HuH-7 (cell line): ENCODE results near the gene WASHC3.
"Not testable (repeated sequence)": the region's sequence is repeated elsewhere in the genome, so short reads cannot be mapped to it uniquely, and the experiment has no call there.

Source experiments
- DNase-seq: peaks from one replicate; pipeline ENCODE4 v3.0.0; 2011; ENCODE audit warnings: low spot score

The WASHC3 gene

DNA sequence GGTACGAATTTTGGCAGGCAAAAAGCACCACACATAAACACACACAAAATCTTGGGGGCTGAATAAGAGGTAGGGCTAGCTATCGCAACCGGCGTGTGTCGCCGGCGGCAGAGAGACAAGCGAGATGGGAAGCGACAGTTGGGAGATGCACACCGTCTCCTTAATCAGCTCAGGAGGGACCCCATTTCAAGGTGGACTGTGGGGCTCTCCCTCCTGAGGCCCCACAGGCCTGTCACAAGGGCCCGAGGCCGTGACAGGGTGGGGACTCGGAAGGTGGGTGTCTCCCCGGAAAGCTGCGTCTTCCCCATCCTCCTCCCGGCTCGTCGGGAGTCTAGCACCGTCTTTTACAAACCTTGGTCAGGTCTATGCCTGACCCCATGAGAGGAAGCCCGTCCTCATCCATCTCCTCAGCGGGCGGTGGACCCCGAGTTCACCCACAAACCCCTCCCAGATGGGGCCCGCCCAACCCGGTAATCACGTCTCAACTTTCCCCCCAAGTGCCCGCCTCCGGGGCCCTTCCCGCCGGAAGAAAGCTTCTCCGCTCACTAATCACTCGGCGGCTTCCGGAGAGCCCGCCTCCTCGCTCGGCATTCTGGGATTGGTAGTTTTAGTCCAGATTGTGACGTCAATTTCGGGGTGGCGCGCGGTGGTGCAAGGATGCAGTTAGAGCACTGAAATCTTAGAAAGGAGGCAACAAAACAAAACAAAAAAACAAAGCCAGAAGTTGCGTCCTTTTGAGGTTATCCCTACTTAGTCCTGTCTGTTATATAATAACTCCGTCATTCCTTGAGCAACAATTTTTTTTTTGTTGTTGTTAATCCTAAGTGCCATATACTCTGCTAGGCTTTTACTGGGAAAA, at the start of gene WASHC3:
Gene WASHC3, minus strand, starts transcription at position 432 of the 859 bp plus-strand sequence. Its CDS starts 29 bp downstream, at position 403.
- DNase-seq, result peak; percentile 75

DNA sequence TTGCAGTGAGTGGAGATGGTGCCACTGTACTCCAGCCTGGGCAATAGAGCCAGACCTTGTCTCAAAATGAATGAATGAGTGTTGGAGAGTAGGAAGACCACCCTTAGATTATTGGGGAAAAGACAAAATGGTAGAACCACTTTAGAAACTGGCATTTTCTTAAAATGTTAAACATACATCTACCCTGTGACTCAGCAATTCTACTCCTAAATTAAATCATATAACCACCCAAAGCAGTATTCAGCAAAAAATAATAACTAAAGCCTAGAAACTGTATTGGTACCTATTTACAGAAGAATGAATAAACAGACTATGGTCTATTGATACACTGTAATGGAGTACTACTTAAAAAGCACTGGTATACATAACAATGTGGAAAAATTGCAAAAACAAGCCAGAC, 49.0 kb upstream of the WASHC3 start:
- DNase-seq, result no peak

GRCh38 chr12:102107970-102108369, 46.2 kb upstream of the WASHC3 start:
- no peak for DNase-seq

DNA sequence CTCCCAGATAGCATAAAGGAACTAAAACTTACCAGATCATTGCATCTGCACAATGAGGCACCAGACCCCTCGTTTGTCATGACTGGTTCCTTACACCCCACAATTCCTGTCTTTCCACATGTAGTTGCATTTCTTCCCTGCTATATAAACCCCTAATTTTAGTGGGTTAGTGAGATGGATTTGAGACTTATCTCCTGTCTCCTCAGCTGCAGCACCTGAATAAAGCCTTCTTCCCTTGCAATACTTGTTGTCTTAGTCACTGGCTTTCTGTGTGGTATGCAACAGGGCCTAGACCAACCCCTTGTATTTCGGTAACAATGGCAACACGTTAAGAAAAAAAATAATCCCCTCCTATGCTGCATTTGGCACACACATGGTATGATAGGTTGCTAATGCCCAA, 45.1 kb upstream of the WASHC3 start:
- no peak for DNase-seq

GRCh38 chr12:102096855-102097254, 35.1 kb upstream of the WASHC3 start:
- no peak for DNase-seq

DNA sequence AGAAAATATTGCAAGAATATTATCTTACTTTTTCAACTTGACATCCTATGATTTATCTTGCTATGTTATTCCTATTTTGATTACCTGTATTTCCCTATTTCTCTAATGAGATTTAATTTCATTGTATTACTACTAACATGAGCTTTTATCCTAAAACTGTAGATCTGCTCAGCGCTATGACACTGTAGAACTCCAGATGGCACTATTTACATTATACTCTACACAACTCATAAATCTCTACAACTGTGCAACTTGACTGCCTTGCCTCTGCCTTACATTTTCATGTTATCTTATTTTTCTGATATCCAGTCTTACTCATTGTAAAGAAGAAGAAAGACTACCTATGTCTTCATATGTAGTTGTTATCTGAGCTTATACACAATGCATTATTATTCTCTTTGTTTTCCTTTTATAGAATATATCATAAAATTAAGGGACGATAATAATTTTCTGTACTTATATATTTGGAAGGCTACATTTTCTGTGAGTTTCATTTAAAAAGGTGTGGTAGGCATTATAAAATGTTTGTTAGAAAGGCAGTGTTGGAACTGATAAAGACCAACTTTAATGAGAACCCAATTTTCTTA, 34.0 kb upstream of the WASHC3 start:
- DNase-seq, result peak; percentile 16

GRCh38 chr12:102093319-102093718, 31.5 kb upstream of the WASHC3 start:
- DNase-seq, result no peak

DNA sequence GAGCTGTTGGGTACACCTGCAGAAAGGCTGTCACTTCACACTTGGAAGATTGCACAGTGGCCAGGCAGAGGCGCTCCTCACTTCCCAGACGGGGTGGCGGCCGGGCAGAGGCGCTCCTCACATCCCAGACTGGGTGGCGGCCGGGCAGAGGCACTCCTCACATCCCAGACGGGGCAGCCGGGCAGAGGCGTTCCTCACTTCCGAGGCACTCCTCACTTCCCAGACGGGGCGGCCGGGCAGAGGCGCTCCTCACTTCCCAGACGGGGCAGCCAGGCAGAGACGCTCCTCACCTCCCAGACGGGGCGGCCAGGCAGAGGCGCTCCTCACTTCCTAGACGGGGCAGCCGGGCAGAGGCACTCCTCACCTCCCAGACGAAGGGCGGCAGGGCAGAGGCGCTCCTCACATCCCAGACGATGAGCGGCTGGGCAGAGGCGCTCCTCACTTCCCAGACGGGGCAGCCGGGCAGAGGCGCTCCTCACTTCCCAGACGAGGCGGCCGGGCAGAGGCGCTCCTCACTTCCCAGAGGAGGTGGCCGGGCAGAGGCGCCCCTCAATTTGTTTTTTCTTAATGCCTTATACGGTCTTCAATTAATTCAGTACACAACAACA, 27.5 kb upstream of the WASHC3 start:
- DNase-seq, result not testable (repeated sequence)

DNA sequence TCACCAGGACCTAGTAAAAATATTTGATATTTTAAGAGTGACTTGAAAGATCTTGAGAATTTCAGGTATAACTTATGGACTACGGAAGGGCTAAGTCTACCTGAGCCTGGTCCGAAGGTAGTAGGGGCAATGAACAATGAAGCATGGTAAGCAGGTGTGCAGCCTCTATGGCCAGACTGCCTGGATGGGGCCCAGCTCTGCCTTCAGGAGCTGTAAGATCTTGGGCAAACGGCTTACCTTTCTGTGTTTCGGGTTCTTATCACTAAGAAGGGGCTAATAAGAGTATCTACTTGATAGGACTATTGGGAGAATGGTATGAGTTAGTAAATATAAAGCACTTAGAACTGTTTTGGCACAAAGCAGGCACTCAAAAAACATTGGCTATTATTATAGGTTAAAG, 19.1 kb upstream of the WASHC3 start:
- DNase-seq, result no peak

DNA sequence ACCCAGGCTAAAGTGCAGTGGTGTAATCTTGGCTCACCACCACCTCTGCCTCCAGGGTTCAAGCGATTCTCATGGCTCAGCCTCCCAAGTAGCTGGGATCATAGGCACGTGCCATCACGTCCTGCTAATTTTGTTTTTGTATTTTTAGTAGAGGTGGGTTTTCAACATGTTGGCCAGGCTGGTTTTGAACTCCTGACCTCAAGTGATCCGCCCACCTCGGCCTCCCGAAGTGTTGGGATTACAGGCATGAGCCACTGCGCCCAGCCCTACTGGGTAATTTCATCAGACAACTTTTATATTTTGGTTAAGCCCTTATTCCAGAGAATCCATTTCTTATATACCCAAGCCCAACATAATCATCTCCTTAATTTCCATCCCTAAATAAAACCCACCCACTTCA, 10.3 kb upstream of the WASHC3 start:
- not testable (repeated sequence) for DNase-seq

DNA sequence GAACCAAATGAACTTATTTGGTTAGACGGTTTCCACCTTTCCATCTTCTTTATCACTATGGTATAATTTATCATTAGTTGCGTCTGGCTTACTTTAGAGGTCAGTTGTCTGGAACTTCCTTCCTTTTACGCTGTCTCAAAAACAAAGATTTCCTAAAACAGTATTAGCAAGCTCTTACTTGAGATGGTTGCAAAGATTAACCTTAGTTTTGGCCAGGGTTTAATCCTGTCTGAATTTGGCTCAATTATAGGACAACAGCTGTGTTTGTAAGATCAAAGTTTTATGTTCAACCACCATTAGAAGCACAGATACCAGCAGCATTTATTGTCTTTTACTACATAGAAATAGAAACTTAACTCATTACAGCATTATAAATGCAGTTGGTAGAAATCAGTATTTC, 7.9 kb upstream of the WASHC3 start:
- no peak for DNase-seq

- no peak for DNase-seq
Observed at GRCh38 chr12:102067574-102068258, 5.9 kb upstream of the WASHC3 start.

- DNase-seq, result no peak
Observed at GRCh38 chr12:102064476-102064875, 2.7 kb upstream of the WASHC3 start.

- no peak for DNase-seq
Observed at GRCh38 chr12:102063069-102063468, 1.3 kb upstream of the WASHC3 start.

DNA sequence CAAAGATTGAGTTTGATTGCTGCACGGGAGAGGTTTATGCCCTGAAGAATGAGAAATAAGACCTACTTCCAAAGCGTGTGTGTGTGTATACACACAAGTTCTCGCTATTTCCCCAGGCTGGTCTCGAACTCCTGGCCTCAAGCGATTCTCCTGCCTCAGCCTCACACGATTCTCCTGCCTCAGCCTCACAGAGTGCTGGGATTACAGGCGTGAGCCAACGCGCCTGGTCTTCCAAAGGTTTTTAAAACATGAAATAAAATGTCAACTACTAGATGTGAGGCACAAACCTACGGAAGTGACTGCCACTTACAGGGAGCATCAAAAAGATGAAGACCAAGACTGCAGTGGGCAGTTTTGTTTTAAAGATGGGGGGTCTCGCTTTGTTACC, 622 bp upstream of the WASHC3 start:
- DNase-seq, result no peak

DNA sequence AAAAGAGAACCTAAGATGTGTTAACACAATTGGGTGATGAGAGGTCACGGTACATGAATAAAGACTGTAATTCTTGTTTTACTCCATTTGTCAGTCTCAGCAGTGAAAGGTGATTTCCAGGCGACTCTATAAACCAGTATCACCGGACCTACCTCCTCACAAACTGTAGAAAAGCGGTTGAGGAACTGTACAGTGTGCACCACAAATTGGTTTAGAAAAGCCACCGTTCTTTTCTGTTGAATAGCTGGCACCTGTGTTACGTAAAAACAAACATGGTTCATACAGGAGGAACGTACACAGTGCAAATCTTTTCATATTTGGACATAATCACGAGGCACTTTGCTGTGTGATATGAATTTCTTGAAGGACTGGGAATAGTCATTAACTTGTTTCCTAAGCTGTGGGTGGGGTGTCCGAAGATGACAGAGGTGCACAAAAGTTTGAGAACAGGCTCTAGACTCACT, 663 bp downstream of the WASHC3 start:
- DNase-seq, result no peak

DNA sequence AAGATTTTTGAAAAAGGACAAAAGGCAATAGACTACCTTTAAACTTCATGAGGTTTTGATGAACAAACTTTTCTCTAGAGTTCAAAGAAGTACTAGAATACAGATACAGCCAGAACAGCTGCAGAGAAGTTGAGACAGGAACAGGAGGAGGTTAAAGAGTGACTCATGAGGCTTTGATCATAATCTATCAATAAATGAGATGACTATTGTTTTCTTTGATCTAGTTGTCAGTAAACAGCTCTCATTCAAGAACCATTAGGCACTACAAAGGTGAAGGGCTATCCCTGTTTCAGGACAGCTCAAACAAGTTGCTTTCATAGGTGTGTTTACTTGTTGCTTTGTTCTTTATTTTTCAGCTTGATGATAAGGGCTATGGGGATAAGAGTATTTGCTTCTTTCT, 2.4 kb downstream of the WASHC3 start:
- DNase-seq, result no peak

GRCh38 chr12:102054345-102054744, 7.4 kb downstream of the WASHC3 start:
- DNase-seq, result no peak

DNA sequence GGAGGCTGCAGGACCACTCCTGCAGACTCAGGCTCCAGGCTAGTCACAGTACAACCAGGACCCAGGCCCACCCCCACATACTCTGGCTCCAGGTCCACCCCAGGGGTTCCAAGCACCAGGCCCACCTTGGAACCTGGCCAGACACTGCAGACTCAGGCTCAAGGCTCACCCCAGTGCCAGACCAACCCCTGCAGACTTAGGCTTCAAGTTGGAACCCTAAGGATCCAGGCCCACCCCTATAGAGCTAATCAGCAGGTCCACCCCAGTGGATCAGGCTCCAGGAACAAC, 8.8 kb downstream of the WASHC3 start:
- no peak for DNase-seq

DNA sequence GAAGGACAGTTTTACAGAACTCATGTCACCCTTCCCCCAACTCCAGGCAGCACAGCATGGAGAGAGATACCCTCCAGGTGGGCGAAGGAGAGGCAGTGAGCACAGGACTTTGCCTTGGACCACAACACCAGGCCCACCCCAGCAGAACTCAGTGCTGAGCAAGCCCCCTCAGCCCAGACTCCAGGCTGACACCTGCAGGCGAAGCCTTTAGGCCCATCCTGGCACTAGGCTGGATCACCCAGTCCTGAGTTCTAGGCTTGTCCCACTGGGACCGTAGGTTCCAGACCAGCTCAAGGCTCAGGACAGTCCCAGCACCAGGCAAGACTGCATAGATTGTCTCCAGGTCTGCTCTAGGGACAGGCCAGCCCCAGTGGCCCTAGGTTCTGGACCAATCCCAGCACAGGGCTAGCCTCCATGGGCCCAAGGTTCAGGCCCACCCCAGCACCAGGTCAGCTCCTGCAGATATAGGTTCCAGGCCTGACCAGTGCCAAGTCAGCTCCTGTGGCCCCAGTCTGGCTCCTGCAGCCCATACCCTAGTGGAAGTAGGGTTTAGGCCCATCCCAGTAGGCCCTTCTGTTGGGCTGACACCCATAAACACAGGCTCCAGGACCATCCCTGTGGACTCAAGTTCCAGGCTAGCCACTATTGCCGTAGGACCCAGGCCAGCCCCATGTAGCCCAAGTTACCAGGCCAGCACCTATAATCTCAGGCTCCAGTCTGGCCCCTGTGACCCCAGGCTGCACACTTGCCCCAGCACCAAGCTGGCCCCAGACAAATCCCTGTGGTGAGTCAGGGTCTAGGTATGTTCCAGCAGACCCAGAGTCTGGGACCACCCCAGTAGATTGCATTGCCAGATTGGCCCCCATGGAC, 9.4 kb downstream of the WASHC3 start:
- DNase-seq, result no peak

GRCh38 chr12:102051431-102051965, 10.3 kb downstream of the WASHC3 start:
- DNase-seq, result no peak
